Measurements from ENCODE around the gene CDKN2B-AS1. TPM values are rescaled to one million over a fixed set of nuclear protein-coding genes. Genes with fewer than 3 reads are reported as not detected.

Gene CDKN2B-AS1
- total RNA-seq, 1 donor from 2014 or later, result 0.58 TPM

DNA sequence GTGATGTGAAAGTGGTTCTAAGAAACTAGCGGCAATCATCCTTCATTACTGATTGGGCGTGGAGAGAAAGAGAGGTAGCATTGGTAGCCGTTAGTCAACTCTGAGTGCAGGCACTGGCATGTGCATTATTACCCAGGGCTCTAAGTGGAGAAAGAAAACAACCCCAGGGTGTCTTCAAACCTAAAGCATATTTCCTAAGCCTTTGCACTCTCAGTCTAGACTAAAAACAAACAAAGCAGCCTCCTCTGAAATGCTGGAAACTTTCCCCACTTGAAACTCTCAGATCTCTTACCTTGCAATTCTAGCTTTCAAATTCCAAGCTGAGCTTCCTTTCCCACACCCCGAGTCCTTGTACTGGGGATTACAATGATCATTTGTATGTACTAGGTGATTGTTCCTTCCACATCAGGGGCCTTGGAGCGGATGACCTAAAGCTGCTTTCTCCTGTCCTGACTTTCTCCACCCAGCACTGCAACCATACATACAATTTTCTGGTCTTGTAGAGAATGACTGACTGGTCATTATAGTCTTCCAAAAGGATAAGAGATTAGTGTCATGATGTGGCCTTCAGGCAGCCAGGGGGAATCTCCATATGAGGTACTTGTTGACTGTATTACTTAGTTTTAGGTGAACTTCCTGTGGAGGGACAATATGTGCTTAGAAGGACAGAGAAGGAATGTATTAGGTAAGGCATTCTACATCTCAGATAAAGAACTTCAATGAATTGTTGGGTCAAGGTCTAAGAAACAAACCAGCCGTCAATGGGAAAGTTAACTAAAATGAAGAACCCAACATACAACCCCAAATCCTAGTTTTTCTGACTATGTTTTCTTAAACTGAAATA is 112.8 kb downstream of the CDKN2B-AS1 start:
- no peaks in the 10 kb centered on the region for H3K27me3 Mint-ChIP-seq
- peaks cover 12% of the 10 kb centered on the region for H3K4me1 Mint-ChIP-seq (ENCODE audit: unreplicated experiment)
- peak overlapping the region; percentile 56 for H3K27ac Mint-ChIP-seq
- H3K36me3 Mint-ChIP-seq, result no peaks in the 10 kb centered on the region
- no peak overlapping the region for H3K4me3 Mint-ChIP-seq
- no peak for DNase-seq (ENCODE audit: extremely low spot score, unreplicated experiment)
- no peaks in the 10 kb centered on the region for H3K9me3 Mint-ChIP-seq
- TF ChIP-seq, protein P1, sequence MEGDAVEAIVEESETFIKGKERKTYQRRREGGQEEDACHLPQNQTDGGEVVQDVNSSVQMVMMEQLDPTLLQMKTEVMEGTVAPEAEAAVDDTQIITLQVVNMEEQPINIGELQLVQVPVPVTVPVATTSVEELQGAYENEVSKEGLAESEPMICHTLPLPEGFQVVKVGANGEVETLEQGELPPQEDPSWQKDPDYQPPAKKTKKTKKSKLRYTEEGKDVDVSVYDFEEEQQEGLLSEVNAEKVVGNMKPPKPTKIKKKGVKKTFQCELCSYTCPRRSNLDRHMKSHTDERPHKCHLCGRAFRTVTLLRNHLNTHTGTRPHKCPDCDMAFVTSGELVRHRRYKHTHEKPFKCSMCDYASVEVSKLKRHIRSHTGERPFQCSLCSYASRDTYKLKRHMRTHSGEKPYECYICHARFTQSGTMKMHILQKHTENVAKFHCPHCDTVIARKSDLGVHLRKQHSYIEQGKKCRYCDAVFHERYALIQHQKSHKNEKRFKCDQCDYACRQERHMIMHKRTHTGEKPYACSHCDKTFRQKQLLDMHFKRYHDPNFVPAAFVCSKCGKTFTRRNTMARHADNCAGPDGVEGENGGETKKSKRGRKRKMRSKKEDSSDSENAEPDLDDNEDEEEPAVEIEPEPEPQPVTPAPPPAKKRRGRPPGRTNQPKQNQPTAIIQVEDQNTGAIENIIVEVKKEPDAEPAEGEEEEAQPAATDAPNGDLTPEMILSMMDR (conservative IDR thresholded peaks at IDR 0.05), result no peak

DNA sequence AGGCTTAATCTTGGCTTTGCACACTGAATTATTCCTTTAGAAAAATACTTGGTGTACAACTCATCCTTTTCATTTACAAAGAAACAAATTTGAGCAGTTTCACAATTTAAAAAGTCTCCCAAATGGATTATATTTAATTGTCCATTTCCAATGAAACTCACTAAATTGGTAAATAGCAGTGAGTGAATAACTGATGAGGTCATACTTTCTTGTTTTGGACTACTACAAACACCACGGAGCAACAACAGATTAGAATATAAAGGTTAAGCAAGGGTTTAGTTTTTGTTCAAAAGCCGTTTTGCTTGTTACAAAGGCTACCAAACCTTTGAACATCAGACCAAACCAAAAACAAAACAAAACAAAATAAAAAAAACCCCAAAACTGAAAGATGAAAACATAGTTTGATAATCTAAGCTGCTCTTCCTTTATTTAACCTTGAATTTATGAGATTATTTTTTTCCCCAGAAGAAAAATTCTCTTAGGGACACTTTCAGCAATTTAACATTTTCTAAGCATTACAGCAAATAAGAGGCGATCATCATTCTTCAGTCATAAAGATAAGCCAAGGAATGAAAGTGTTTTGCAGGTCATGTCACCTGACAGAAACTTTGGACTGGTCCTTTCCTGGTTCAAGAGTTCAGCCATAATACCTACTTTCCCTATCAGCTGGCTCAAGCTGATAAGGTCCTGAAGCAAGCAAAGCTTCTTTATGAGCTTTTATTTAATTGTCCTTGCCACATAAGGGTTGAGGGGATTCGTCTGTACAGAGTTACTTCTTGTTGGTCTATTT is 114.2 kb downstream of the CDKN2B-AS1 start:
- Mint-ChIP-seq H3K36me3 (no peaks in the 10 kb centered on the region), H3K9me3 (no peaks in the 10 kb centered on the region), H3K4me1 (ENCODE audit: unreplicated experiment) (peaks cover 8% of the 10 kb centered on the region), H3K4me3 (peak overlapping the region; percentile 26), H3K27ac (peak overlapping the region; percentile 73), H3K27me3 (no peaks in the 10 kb centered on the region)
- TF ChIP-seq, protein P1 (conservative IDR thresholded peaks at IDR 0.05), result no peak
- DNase-seq (ENCODE audit: extremely low spot score, unreplicated experiment), result no peak

DNA sequence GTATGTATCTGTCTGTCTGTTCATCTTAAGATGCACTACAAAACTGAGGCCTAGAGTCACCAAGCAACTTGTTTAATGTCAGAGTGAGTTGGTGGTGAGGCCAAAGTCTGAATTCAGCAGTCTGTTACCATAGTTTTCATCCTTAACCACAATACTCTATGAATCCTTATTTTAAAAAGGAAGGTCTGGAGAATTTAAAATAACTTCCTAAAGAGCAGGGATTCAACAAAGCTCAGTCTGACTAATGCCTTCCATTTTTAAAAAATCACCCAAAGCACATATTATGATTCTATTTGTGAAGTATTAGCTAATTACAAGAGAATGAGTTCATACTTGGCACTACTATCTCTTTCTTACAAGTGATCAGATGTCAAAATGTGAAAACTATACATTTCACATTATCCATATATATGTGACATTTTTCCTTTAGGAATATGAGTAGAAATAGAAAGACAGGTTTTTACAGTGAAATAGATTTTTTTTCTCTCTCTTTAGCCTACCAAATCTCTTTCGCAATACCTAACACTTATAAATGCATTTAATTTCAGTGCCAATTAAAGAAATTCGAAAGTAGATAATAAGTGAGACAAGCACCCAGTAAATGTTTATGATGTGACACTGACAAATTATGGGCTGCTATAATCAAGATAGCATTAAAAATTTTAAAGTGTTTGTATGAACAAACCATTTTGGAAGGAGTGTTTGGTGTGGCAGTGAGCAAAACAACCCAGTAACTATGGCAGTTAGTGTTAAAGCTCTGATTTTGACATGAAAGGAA is 116.8 kb downstream of the CDKN2B-AS1 start:
- no peaks in the 10 kb centered on the region for H3K36me3 Mint-ChIP-seq
- TF ChIP-seq, protein P1 (conservative IDR thresholded peaks at IDR 0.05), result no peak
- H3K4me1 Mint-ChIP-seq (ENCODE audit: unreplicated experiment), result peaks cover 8% of the 10 kb centered on the region
- H3K9me3 Mint-ChIP-seq, result no peaks in the 10 kb centered on the region
- no peak overlapping the region for H3K27ac Mint-ChIP-seq
- no peak overlapping the region for H3K4me3 Mint-ChIP-seq
- no peaks in the 10 kb centered on the region for H3K27me3 Mint-ChIP-seq
- DNase-seq (ENCODE audit: extremely low spot score, unreplicated experiment), result no peak

DNA sequence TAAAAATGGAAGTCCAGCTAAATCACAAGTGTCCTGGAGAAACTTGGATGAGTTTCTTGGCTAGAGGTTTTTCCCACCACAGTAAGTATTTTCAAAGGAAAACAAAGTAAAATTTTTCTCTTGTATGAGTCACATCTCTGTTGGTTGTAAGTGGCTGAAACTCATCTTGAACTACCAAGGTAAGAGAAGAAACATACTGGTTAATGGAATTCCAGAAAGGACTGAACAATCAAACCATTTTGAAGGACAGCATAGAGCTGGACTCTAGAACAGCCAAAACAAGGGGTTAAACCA is 117.3 kb downstream of the CDKN2B-AS1 start:
- Mint-ChIP-seq H3K4me3 (no peak overlapping the region), H3K4me1 (ENCODE audit: unreplicated experiment) (peaks cover 8% of the 10 kb centered on the region), H3K27ac (no peak overlapping the region), H3K9me3 (no peaks in the 10 kb centered on the region), H3K27me3 (no peaks in the 10 kb centered on the region), H3K36me3 (no peaks in the 10 kb centered on the region)
- TF ChIP-seq, protein P1 (conservative IDR thresholded peaks at IDR 0.05), result no peak
- no peak for DNase-seq (ENCODE audit: extremely low spot score, unreplicated experiment)

DNA sequence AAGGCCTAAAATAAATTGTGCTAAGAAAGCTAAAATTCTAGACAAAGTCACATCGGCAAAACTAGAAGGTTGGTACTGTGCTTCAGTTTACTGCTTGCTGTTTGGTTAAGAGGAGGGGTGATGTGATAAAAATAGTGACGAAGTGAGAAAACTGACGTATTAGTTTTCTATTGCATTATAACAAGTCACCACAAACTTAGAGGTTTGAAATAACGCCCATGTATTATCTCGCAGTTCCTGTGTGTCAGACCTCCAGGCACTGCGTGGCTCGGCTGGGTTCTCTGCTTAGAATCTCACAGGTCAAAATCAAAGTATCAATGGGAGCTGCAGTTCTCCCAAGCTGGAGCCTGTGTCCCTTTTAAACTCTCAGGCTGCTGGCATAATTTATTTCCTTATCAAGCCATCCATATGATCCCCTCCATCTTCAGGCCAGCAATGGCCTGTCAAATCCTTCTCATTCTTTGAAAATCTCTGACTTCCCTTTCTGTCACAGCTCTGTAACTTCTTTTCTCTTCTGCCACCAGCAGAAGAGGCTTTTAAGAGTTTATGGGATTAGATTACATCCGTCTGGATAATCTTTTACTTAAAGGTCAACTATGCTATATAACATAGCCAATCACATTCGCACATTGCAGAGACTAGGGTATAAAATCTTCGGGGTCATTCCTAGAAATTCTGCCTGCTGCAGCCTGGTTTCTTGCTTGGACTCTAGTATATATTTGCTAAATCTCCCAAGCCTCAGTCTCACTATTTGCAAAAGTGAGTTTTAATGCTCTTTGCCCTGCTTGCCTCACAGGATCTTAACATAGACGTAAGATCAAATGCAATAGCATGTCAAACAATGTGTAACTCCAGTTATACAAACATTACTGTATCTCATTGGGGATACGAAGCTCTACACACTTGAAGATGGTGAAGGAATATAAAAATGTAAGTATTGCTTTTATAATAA is 118.6 kb downstream of the CDKN2B-AS1 start:
- TF ChIP-seq, protein P1 (conservative IDR thresholded peaks at IDR 0.05), result no peak
- peaks cover 8% of the 10 kb centered on the region for H3K4me1 Mint-ChIP-seq (ENCODE audit: unreplicated experiment)
- no peak overlapping the region for H3K27ac Mint-ChIP-seq
- no peaks in the 10 kb centered on the region for H3K9me3 Mint-ChIP-seq
- H3K36me3 Mint-ChIP-seq, result no peaks in the 10 kb centered on the region
- DNase-seq (ENCODE audit: extremely low spot score, unreplicated experiment), result no peak
- no peaks in the 10 kb centered on the region for H3K27me3 Mint-ChIP-seq
- H3K4me3 Mint-ChIP-seq, result no peak overlapping the region

All from type B pancreatic cell (in vitro differentiated cells).